Endothelial cell of umbilical vein (primary cell): Measurements from ENCODE around the gene ARHGAP10.

ENCODE experiments used
- EZH2 ChIP-seq: IDR thresholded peaks from 2 replicates; pipeline ENCODE4 v1.6.1; 2012; ENCODE audit warnings: borderline replicate concordance, low read depth, mild to moderate bottlenecking, moderate library complexity, low read length, inconsistent platforms; ENCODE audit not compliant: severe bottlenecking
- JUN ChIP-seq: IDR thresholded peaks from 2 replicates; pipeline ENCODE4 v1.6.1; 2011; ENCODE audit warnings: borderline replicate concordance, low read depth; ENCODE audit not compliant: insufficient read length, insufficient read depth
- POLR2A ChIP-seq: IDR thresholded peaks from 2 replicates; pipeline ENCODE4 v1.6.1; 2012; ENCODE audit warnings: low read depth, mild to moderate bottlenecking, control low read depth, low read length
- POLR2AphosphoS5 ChIP-seq: IDR thresholded peaks from 2 replicates; pipeline ENCODE4 v1.6.1; 2012; ENCODE audit warnings: low read depth, mild to moderate bottlenecking, control low read depth, low read length, moderate library complexity; ENCODE audit not compliant: insufficient read depth
- TF ChIP-seq, protein P1 (sequence below), 2 donors: IDR thresholded peaks; 1 replicate in 1 of 2; 2 replicates in 1 of 2; pipeline ENCODE4 v1.5.1; 2011; ENCODE audit warnings: low read length in 2 of 2, mild to moderate bottlenecking in 2 of 2, moderate library complexity in 2 of 2, control low read depth in 1 of 2, inconsistent platforms in 1 of 2, low read depth in 1 of 2; ENCODE audit not compliant: insufficient read depth in 1 of 2; ENCODE audit errors: extremely low read depth in 1 of 2
- TF ChIP-seq, protein P2 (sequence below): IDR thresholded peaks from 2 replicates; pipeline ENCODE4 v1.6.1; 2011; ENCODE audit not compliant: insufficient read depth, insufficient read length

DNA sequence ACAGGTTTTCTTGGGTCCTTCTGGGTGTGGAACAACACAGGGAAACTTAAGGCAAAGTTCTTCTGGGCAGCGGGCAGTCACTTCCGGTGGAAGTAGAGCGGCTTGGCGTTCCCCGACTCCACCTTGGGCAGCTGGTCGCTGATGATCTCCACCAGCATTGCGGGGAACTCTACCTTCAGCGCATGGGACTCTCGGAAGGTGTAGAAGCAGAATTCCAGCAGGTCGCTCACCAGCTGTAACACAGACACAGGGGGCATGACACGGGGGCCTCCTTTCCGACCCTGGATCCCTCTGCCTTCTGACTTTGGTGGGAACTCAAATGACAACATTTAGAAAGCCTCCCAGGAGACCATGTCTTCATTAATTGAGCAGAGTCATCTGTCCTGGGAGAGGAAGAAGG, 349.4 kb downstream of the ARHGAP10 start:
- TF ChIP-seq, protein P1, sequence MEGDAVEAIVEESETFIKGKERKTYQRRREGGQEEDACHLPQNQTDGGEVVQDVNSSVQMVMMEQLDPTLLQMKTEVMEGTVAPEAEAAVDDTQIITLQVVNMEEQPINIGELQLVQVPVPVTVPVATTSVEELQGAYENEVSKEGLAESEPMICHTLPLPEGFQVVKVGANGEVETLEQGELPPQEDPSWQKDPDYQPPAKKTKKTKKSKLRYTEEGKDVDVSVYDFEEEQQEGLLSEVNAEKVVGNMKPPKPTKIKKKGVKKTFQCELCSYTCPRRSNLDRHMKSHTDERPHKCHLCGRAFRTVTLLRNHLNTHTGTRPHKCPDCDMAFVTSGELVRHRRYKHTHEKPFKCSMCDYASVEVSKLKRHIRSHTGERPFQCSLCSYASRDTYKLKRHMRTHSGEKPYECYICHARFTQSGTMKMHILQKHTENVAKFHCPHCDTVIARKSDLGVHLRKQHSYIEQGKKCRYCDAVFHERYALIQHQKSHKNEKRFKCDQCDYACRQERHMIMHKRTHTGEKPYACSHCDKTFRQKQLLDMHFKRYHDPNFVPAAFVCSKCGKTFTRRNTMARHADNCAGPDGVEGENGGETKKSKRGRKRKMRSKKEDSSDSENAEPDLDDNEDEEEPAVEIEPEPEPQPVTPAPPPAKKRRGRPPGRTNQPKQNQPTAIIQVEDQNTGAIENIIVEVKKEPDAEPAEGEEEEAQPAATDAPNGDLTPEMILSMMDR (IDR thresholded peaks at IDR 0.05; ENCODE audit: extremely low read depth in 1 of 2, insufficient read depth in 1 of 2, low read depth in 1 of 2, low read length in 2 of 2) = no peak
- TF ChIP-seq, protein P2, sequence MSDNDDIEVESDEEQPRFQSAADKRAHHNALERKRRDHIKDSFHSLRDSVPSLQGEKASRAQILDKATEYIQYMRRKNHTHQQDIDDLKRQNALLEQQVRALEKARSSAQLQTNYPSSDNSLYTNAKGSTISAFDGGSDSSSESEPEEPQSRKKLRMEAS = no peak
- TF ChIP-seq POLR2AphosphoS5 (no peak), EZH2 (no peak), JUN (no peak), POLR2A (no peak)
